Fibroblast of lung (primary cell): ENCODE data around the gene PRXL2A. TPM values are rescaled to one million over a fixed set of nuclear protein-coding genes. Genes with fewer than 3 reads are reported as not detected.

Source experiments
- DNase-seq, 2 donors: peaks; one replicate each; pipeline versions ENCODE4 v3.0.0 to v3.0.0-alpha.2; 2010; ENCODE audit warnings: low read depth in 2 of 2
- H2AFZ ChIP-seq: 2 replicates; pipeline ENCODE4 v1.5.1; 2012; ENCODE audit warnings: low read length, control low read depth, inconsistent platforms
- H3K27ac ChIP-seq: 2 replicates; pipeline ENCODE4 v1.5.1; 2011; ENCODE audit warnings: low read length, control low read depth; ENCODE audit not compliant: insufficient read depth
- H3K27me3 ChIP-seq: 2 replicates; pipeline ENCODE4 v1.5.1; 2011; ENCODE audit warnings: mild to moderate bottlenecking, low read length; ENCODE audit not compliant: control insufficient read depth, insufficient read depth
- H3K36me3 ChIP-seq: 2 replicates; pipeline ENCODE4 v1.5.1; 2011; ENCODE audit warnings: low read length; ENCODE audit not compliant: control insufficient read depth, insufficient read depth
- H3K4me1 ChIP-seq: 2 replicates; pipeline ENCODE4 v1.5.1; 2011; ENCODE audit warnings: low read length; ENCODE audit not compliant: control insufficient read depth, insufficient read depth; ENCODE audit errors: extremely low read depth
- H3K4me2 ChIP-seq: 2 replicates; pipeline ENCODE4 v1.5.1; 2011; ENCODE audit warnings: low read length, control low read depth; ENCODE audit not compliant: insufficient read depth; ENCODE audit errors: extremely low read depth
- H3K4me3 ChIP-seq, 4 experiments: fragments of 200-600 bp in 1 of 4; sonication (generic) in 1 of 4; replicated peaks in 1 of 4; 2 replicates each; pipeline ENCODE4 v1.5.1; 2011 to 2016; ENCODE audit warnings: low read length in 4 of 4, low read depth in 3 of 4, mild to moderate bottlenecking in 3 of 4, control low read depth in 2 of 4, inconsistent platforms in 1 of 4, mixed read lengths in 1 of 4; ENCODE audit not compliant: insufficient read depth in 1 of 4; ENCODE audit errors: control extremely low read depth in 1 of 4
- H3K79me2 ChIP-seq: 2 replicates; pipeline ENCODE4 v1.5.1; 2012; ENCODE audit warnings: mild to moderate bottlenecking, low read length, inconsistent platforms; ENCODE audit not compliant: control insufficient read depth, insufficient read depth
- H3K9ac ChIP-seq: 2 replicates; pipeline ENCODE4 v1.5.1; 2011; ENCODE audit warnings: mild to moderate bottlenecking, low read length, control low read depth; ENCODE audit not compliant: insufficient read depth
- H3K9me3 ChIP-seq: 2 replicates; pipeline ENCODE4 v1.5.1; 2012; ENCODE audit warnings: low read depth, low read length; ENCODE audit not compliant: control insufficient read depth, insufficient read depth
- H4K20me1 ChIP-seq: 2 replicates; pipeline ENCODE4 v1.5.1; 2011; ENCODE audit warnings: low read length; ENCODE audit not compliant: control insufficient read depth, insufficient read depth; ENCODE audit errors: extremely low read depth
- EZH2 ChIP-seq: IDR thresholded peaks from 2 replicates; pipeline ENCODE4 v1.5.1; 2012; ENCODE audit warnings: low read length, control low read depth, mild to moderate bottlenecking; ENCODE audit errors: missing control alignments
- polyA plus RNA-seq, 2 donors: library from polyadenylated mRNA; depleted of rRNA in 1 of 2; stranded (reverse) in 1 of 2; unstranded in 1 of 2; fragments of >200 nt; gene quantifications; 2 replicates each; pipeline ENCODE4 v1.2.1, GENCODE V29; 2011 to 2012; ENCODE audit warnings: missing spikeins in 1 of 2
- total RNA-seq: library from RNA; depleted of rRNA; stranded (reverse); fragments of >200 nt; gene quantifications from 2 replicates; pipeline ENCODE4 v1.2.1, GENCODE V29; 2014
- TF ChIP-seq, protein P1 (sequence below), 2 donors: IDR thresholded peaks in 1 of 2; conservative IDR thresholded peaks in 1 of 2; 1 replicate in 1 of 2; 2 replicates in 1 of 2; pipeline ENCODE4 v1.5.1; 2011 to 2012; ENCODE audit warnings: low read length in 2 of 2, control low read depth in 1 of 2, inconsistent platforms in 1 of 2, low read depth in 1 of 2, mild to moderate bottlenecking in 1 of 2

PRXL2A gene
- total and polyA plus RNA-seq, 2 donors (not counting 1 experiment from before 2014, with no cell fraction given): 1.6 to 19.2 TPM

DNA sequence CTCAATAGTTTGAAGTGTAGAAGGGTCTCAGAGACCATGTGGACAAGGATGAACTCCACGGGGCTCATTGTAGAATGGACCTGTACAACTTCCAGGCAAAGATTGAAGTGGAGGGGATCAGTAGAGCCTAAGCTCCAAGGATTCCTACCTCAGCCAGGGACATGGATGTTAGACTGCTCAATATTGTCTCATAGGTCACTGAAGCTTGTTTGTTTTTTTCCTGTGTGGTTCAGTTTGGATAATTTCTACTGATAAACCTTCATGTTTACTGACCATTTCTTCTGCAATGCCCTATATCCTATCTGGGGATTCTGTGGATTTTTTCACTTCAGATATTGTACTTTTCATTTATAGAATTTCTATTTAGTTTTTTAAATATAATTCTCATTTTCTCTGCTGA lies 42.8 kb upstream of the PRXL2A start:
- Histone ChIP-seq H3K79me2 (no peaks in the 10 kb centered on the region), H3K4me2 (no peak overlapping the region)

DNA sequence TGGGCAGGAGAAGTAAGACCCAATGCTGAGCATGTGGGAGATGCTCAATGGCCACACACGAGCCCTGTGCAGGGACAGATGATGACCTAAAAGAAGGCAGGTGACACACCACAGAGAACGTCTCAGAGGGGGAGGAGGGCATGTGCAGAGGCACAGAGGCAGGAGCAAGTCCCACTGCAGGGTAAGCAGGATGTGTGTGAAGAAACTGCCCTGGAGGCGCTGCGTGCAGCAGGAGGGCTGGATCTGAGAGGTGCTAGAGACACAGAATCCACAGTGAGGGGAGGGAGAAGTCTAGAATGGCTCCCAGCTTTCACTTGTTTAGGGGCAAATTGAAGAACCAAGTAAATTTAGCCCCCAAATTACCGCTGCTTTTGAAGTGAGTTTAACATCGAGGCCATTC lies 36.9 kb upstream of the PRXL2A start:
- no peak overlapping the region for H3K9ac ChIP-seq
- H3K27me3 ChIP-seq: no peaks in the 10 kb centered on the region
- H3K4me2 ChIP-seq: no peak overlapping the region
- H3K4me1 ChIP-seq: no peaks in the 10 kb centered on the region
- H3K27ac ChIP-seq: no peak overlapping the region
- no peak overlapping the region for H2AFZ ChIP-seq
- DNase-seq: no peak
- no peaks in the 10 kb centered on the region for H3K9me3 ChIP-seq
- H3K79me2 ChIP-seq: no peaks in the 10 kb centered on the region
- H3K36me3 ChIP-seq: no peaks in the 10 kb centered on the region
- H3K4me3 ChIP-seq: no peak overlapping the region
- H4K20me1 ChIP-seq: no peaks in the 10 kb centered on the region
- TF ChIP-seq, protein P1, sequence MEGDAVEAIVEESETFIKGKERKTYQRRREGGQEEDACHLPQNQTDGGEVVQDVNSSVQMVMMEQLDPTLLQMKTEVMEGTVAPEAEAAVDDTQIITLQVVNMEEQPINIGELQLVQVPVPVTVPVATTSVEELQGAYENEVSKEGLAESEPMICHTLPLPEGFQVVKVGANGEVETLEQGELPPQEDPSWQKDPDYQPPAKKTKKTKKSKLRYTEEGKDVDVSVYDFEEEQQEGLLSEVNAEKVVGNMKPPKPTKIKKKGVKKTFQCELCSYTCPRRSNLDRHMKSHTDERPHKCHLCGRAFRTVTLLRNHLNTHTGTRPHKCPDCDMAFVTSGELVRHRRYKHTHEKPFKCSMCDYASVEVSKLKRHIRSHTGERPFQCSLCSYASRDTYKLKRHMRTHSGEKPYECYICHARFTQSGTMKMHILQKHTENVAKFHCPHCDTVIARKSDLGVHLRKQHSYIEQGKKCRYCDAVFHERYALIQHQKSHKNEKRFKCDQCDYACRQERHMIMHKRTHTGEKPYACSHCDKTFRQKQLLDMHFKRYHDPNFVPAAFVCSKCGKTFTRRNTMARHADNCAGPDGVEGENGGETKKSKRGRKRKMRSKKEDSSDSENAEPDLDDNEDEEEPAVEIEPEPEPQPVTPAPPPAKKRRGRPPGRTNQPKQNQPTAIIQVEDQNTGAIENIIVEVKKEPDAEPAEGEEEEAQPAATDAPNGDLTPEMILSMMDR (conservative IDR thresholded peaks at IDR 0.05 in 1 of 2, IDR thresholded peaks at IDR 0.05 in 1 of 2; ENCODE audit: low read depth in 1 of 2, low read length in 2 of 2): no peak
- no peak for TF ChIP-seq EZH2

More for the DNA sequence above, 42.8 kb upstream of the PRXL2A start:
- Histone ChIP-seq H3K27ac (no peak overlapping the region), H3K4me3 (no peak overlapping the region), H4K20me1 (no peaks in the 10 kb centered on the region), H3K9ac (no peak overlapping the region), H3K36me3 (no peaks in the 10 kb centered on the region), H3K27me3 (no peaks in the 10 kb centered on the region), H3K9me3 (no peaks in the 10 kb centered on the region), H3K4me1 (no peaks in the 10 kb centered on the region), H2AFZ (no peak overlapping the region)
- no peak for DNase-seq
- no peak for TF ChIP-seq EZH2
- TF ChIP-seq, protein P1 (conservative IDR thresholded peaks at IDR 0.05 in 1 of 2, IDR thresholded peaks at IDR 0.05 in 1 of 2; ENCODE audit: low read depth in 1 of 2, low read length in 2 of 2): no peak

DNA sequence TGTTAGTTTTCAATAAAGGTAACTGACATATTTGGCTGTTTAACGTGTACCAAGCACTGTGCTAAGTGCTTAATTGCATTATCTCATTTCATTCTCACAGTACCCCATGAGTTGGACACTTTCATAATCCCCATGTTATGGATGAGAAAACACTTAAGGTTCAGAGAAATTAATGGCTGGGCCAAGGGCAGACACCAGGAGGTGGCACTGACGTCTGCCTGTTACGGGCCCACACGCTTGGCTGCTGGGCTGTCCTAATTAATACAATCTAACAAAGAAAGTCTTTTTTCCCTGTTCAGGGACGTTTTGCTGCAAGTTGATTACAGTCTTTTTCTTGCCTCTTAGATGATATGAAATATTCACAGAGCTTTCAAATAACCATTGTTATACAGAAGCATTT lies 35.7 kb upstream of the PRXL2A start:
- no peak for DNase-seq
- no peak overlapping the region for H3K4me2 ChIP-seq
- H3K27me3 ChIP-seq: no peaks in the 10 kb centered on the region
- H3K36me3 ChIP-seq: no peaks in the 10 kb centered on the region
- no peak overlapping the region for H3K4me3 ChIP-seq
- H3K27ac ChIP-seq: no peak overlapping the region
- H3K9ac ChIP-seq: no peak overlapping the region
- TF ChIP-seq EZH2: no peak
- TF ChIP-seq, protein P1 (conservative IDR thresholded peaks at IDR 0.05 in 1 of 2, IDR thresholded peaks at IDR 0.05 in 1 of 2; ENCODE audit: low read depth in 1 of 2, low read length in 2 of 2): no peak
- no peaks in the 10 kb centered on the region for H3K9me3 ChIP-seq
- H2AFZ ChIP-seq: no peak overlapping the region
- no peaks in the 10 kb centered on the region for H3K4me1 ChIP-seq
- no peaks in the 10 kb centered on the region for H4K20me1 ChIP-seq
- no peaks in the 10 kb centered on the region for H3K79me2 ChIP-seq
